ENCODE results near the gene CSN1S1. TPM values are rescaled to one million over a fixed set of nuclear protein-coding genes. Genes with fewer than 3 reads are reported as not detected.

The CSN1S1 gene
- total and polyA plus RNA-seq, 2 of the 13 experiments (the other 11 are each of a cell fraction or from before 2014, with no cell fraction given), result not detected

DNA sequence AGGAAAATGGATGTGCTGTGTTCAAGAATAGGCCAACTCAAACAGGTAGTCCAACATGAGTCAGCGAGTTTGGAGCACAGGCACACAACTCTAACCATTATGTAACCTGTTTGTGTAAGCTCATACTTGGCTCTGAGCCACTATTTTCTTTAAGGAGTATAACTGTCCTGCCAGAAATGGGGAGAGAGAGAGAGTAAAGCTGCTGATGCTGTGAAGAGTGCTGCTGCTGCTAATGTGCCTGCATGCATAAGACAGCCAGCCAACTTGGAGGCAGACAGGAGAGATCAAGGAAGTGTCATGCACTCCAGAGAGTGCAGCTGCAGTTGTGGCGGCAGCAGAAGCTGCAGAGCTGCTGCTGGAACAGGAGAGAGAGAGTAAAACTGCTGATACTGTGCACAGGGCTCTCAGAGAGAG, 53.2 kb downstream of the CSN1S1 start (continued):
- TF ChIP-seq, protein P1, sequence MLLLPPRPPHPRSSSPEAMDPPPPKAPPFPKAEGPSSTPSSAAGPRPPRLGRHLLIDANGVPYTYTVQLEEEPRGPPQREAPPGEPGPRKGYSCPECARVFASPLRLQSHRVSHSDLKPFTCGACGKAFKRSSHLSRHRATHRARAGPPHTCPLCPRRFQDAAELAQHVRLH (CRISPR knock-in tag; IDR thresholded peaks at IDR 0.05; ENCODE audit: borderline replicate concordance, low read depth), result no peak
- TF ChIP-seq MED8 (CRISPR knock-in tag; IDR thresholded peaks at IDR 0.05; ENCODE audit: insufficient replicate concordance) (no peak), ZNF780A (CRISPR knock-in tag; IDR thresholded peaks at IDR 0.05) (no peak), FOXA3 (CRISPR knock-in tag; IDR thresholded peaks at IDR 0.05) (peak; percentile 62), SCMH1 (CRISPR knock-in tag; IDR thresholded peaks at IDR 0.05; ENCODE audit: borderline replicate concordance) (no peak), ZNF205 (CRISPR knock-in tag; IDR thresholded peaks at IDR 0.05) (no peak), SNAPC2 (CRISPR knock-in tag; IDR thresholded peaks at IDR 0.05) (no peak), ZC3H4 (CRISPR knock-in tag; IDR thresholded peaks at IDR 0.05; ENCODE audit: borderline replicate concordance) (no peak), SAP130 (CRISPR knock-in tag; IDR thresholded peaks at IDR 0.05; ENCODE audit: low read depth) (peak; percentile 52; the same call in 1 of the 2 replicates), SMAD9 (CRISPR knock-in tag; IDR thresholded peaks at IDR 0.05) (no peak), FOSL2 (CRISPR knock-in tag; IDR thresholded peaks at IDR 0.05) (peak; percentile 83), PHF8 (CRISPR knock-in tag; IDR thresholded peaks at IDR 0.05) (no peak), HDAC2 (CRISPR knock-in tag; IDR thresholded peaks at IDR 0.05) (peak; percentile 38; the same call in 1 of the 2 replicates), KAT8 (CRISPR knock-in tag; IDR thresholded peaks at IDR 0.05) (peak; percentile 46; the same call in 1 of the 2 replicates), ZBTB42 (CRISPR knock-in tag; IDR thresholded peaks at IDR 0.05) (no peak), SIN3A (IDR thresholded peaks at IDR 0.05; ENCODE audit: borderline replicate concordance, low read depth, low read length) (no peak), SRSF4 (IDR thresholded peaks at IDR 0.05; ENCODE audit: low read depth, low read length, poor library complexity, severe bottlenecking) (no peak), MIER2 (CRISPR knock-in tag; IDR thresholded peaks at IDR 0.05) (0 out of 2 replicates have a peak, but pooled peaks have one; percentile 16), SATB2 (CRISPR knock-in tag; IDR thresholded peaks at IDR 0.05) (no peak), ZNF775 (CRISPR knock-in tag; IDR thresholded peaks at IDR 0.05; ENCODE audit: borderline replicate concordance) (no peak)
- TF ChIP-seq, protein P2, sequence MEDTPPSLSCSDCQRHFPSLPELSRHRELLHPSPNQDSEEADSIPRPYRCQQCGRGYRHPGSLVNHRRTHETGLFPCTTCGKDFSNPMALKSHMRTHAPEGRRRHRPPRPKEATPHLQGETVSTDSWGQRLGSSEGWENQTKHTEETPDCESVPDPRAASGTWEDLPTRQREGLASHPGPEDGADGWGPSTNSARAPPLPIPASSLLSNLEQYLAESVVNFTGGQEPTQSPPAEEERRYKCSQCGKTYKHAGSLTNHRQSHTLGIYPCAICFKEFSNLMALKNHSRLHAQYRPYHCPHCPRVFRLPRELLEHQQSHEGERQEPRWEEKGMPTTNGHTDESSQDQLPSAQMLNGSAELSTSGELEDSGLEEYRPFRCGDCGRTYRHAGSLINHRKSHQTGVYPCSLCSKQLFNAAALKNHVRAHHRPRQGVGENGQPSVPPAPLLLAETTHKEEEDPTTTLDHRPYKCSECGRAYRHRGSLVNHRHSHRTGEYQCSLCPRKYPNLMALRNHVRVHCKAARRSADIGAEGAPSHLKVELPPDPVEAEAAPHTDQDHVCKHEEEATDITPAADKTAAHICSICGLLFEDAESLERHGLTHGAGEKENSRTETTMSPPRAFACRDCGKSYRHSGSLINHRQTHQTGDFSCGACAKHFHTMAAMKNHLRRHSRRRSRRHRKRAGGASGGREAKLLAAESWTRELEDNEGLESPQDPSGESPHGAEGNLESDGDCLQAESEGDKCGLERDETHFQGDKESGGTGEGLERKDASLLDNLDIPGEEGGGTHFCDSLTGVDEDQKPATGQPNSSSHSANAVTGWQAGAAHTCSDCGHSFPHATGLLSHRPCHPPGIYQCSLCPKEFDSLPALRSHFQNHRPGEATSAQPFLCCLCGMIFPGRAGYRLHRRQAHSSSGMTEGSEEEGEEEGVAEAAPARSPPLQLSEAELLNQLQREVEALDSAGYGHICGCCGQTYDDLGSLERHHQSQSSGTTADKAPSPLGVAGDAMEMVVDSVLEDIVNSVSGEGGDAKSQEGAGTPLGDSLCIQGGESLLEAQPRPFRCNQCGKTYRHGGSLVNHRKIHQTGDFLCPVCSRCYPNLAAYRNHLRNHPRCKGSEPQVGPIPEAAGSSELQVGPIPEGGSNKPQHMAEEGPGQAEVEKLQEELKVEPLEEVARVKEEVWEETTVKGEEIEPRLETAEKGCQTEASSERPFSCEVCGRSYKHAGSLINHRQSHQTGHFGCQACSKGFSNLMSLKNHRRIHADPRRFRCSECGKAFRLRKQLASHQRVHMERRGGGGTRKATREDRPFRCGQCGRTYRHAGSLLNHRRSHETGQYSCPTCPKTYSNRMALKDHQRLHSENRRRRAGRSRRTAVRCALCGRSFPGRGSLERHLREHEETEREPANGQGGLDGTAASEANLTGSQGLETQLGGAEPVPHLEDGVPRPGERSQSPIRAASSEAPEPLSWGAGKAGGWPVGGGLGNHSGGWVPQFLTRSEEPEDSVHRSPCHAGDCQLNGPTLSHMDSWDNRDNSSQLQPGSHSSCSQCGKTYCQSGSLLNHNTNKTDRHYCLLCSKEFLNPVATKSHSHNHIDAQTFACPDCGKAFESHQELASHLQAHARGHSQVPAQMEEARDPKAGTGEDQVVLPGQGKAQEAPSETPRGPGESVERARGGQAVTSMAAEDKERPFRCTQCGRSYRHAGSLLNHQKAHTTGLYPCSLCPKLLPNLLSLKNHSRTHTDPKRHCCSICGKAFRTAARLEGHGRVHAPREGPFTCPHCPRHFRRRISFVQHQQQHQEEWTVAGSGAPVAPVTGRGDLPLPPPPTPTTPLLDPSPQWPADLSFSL (CRISPR knock-in tag; IDR thresholded peaks at IDR 0.05), result peak; percentile 75
- TF ChIP-seq, protein P3, sequence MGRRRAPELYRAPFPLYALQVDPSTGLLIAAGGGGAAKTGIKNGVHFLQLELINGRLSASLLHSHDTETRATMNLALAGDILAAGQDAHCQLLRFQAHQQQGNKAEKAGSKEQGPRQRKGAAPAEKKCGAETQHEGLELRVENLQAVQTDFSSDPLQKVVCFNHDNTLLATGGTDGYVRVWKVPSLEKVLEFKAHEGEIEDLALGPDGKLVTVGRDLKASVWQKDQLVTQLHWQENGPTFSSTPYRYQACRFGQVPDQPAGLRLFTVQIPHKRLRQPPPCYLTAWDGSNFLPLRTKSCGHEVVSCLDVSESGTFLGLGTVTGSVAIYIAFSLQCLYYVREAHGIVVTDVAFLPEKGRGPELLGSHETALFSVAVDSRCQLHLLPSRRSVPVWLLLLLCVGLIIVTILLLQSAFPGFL (CRISPR knock-in tag; IDR thresholded peaks at IDR 0.05), result no peak
- TF ChIP-seq, protein P4, sequence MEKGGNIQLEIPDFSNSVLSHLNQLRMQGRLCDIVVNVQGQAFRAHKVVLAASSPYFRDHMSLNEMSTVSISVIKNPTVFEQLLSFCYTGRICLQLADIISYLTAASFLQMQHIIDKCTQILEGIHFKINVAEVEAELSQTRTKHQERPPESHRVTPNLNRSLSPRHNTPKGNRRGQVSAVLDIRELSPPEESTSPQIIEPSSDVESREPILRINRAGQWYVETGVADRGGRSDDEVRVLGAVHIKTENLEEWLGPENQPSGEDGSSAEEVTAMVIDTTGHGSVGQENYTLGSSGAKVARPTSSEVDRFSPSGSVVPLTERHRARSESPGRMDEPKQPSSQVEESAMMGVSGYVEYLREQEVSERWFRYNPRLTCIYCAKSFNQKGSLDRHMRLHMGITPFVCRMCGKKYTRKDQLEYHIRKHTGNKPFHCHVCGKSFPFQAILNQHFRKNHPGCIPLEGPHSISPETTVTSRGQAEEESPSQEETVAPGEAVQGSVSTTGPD (CRISPR knock-in tag; IDR thresholded peaks at IDR 0.05), result no peak

Data from HepG2 (cell line).